SK-N-SH (cell line): Measurements from ENCODE around the gene PCNX2.

Source experiments
- CHD2 ChIP-seq: fragments of 150-350 bp; IDR thresholded peaks from 2 replicates; pipeline ENCODE4 v1.6.1; 2018; ENCODE audit warnings: low read length; ENCODE audit not compliant: partially characterized antibody
- CTCF ChIP-seq: fragments of 200-600 bp; sonication (generic); IDR thresholded peaks from 2 replicates; pipeline ENCODE4 v1.6.1; 2017; ENCODE audit warnings: antibody characterized with exemption, mild to moderate bottlenecking, moderate library complexity
- FOSL2 ChIP-seq: IDR thresholded peaks from 2 replicates; pipeline ENCODE4 v1.4.0; 2012; ENCODE audit warnings: low read depth, mild to moderate bottlenecking, moderate library complexity, borderline replicate concordance
- FOXJ3 ChIP-seq: sonication (generic); formaldehyde crosslinking; IDR thresholded peaks from 2 replicates; pipeline ENCODE4 v1.5.1; 2020; ENCODE audit warnings: mild to moderate bottlenecking, missing genetic modification reagents
- GATA2 ChIP-seq: sonication (generic); formaldehyde crosslinking; IDR thresholded peaks from 2 replicates; pipeline ENCODE4 v1.5.0; 2020; ENCODE audit warnings: mild to moderate bottlenecking, missing genetic modification reagents
- NRF1 ChIP-seq: IDR thresholded peaks from 2 replicates; pipeline ENCODE4 v1.6.1; 2012; ENCODE audit warnings: low read depth, mild to moderate bottlenecking, low read length
- POLR2AphosphoS5 ChIP-seq: IDR thresholded peaks from 2 replicates; pipeline ENCODE4 v1.6.1; 2012; ENCODE audit warnings: low read depth, low read length
- REST ChIP-seq: IDR thresholded peaks from 2 replicates; pipeline ENCODE4 v1.6.1; 2012; ENCODE audit warnings: mild to moderate bottlenecking, low read depth, low read length, moderate library complexity
- TAF1 ChIP-seq: IDR thresholded peaks from 2 replicates; pipeline ENCODE4 v1.6.1; 2012; ENCODE audit warnings: low read depth, mild to moderate bottlenecking, low read length, moderate library complexity, borderline replicate concordance
- USF2 ChIP-seq: fragments of 150-350 bp; IDR thresholded peaks from 2 replicates; pipeline ENCODE4 v1.6.1; 2017; ENCODE audit warnings: antibody characterized with exemption, low read length, low read depth, borderline replicate concordance

GRCh38 chr1:233019778-233020325 lies 275.7 kb downstream of the PCNX2 start:
- TF ChIP-seq CTCF (no peak), FOSL2 (no peak), POLR2AphosphoS5 (no peak), GATA2 (no peak), TAF1 (no peak), USF2 (no peak), FOXJ3 (no peak), CHD2 (no peak), REST (no peak), NRF1 (no peak)
